Fibroblast of lung (primary cell): ENCODE results near the gene CECR2. TPM values are rescaled to one million over a fixed set of nuclear protein-coding genes. Genes with fewer than 3 reads are reported as not detected.

Experiments
- DNase-seq, 2 donors: peaks; one replicate each; pipeline versions ENCODE4 v3.0.0 to v3.0.0-alpha.2; 2010; ENCODE audit warnings: low read depth in 2 of 2
- H2AFZ ChIP-seq: 2 replicates; pipeline ENCODE4 v1.5.1; 2012; ENCODE audit warnings: low read length, control low read depth, inconsistent platforms
- H3K27ac ChIP-seq: 2 replicates; pipeline ENCODE4 v1.5.1; 2011; ENCODE audit warnings: low read length, control low read depth; ENCODE audit not compliant: insufficient read depth
- H3K27me3 ChIP-seq: 2 replicates; pipeline ENCODE4 v1.5.1; 2011; ENCODE audit warnings: mild to moderate bottlenecking, low read length; ENCODE audit not compliant: control insufficient read depth, insufficient read depth
- H3K36me3 ChIP-seq: 2 replicates; pipeline ENCODE4 v1.5.1; 2011; ENCODE audit warnings: low read length; ENCODE audit not compliant: control insufficient read depth, insufficient read depth
- H3K4me1 ChIP-seq: 2 replicates; pipeline ENCODE4 v1.5.1; 2011; ENCODE audit warnings: low read length; ENCODE audit not compliant: control insufficient read depth, insufficient read depth; ENCODE audit errors: extremely low read depth
- H3K4me2 ChIP-seq: 2 replicates; pipeline ENCODE4 v1.5.1; 2011; ENCODE audit warnings: low read length, control low read depth; ENCODE audit not compliant: insufficient read depth; ENCODE audit errors: extremely low read depth
- H3K4me3 ChIP-seq, 4 experiments: fragments of 200-600 bp in 1 of 4; sonication (generic) in 1 of 4; replicated peaks in 1 of 4; 2 replicates each; pipeline ENCODE4 v1.5.1; 2011 to 2016; ENCODE audit warnings: low read length in 4 of 4, low read depth in 3 of 4, mild to moderate bottlenecking in 3 of 4, control low read depth in 2 of 4, inconsistent platforms in 1 of 4, mixed read lengths in 1 of 4; ENCODE audit not compliant: insufficient read depth in 1 of 4; ENCODE audit errors: control extremely low read depth in 1 of 4
- H3K79me2 ChIP-seq: 2 replicates; pipeline ENCODE4 v1.5.1; 2012; ENCODE audit warnings: mild to moderate bottlenecking, low read length, inconsistent platforms; ENCODE audit not compliant: control insufficient read depth, insufficient read depth
- H3K9ac ChIP-seq: 2 replicates; pipeline ENCODE4 v1.5.1; 2011; ENCODE audit warnings: mild to moderate bottlenecking, low read length, control low read depth; ENCODE audit not compliant: insufficient read depth
- H3K9me3 ChIP-seq: 2 replicates; pipeline ENCODE4 v1.5.1; 2012; ENCODE audit warnings: low read depth, low read length; ENCODE audit not compliant: control insufficient read depth, insufficient read depth
- H4K20me1 ChIP-seq: 2 replicates; pipeline ENCODE4 v1.5.1; 2011; ENCODE audit warnings: low read length; ENCODE audit not compliant: control insufficient read depth, insufficient read depth; ENCODE audit errors: extremely low read depth
- EZH2 ChIP-seq: IDR thresholded peaks from 2 replicates; pipeline ENCODE4 v1.5.1; 2012; ENCODE audit warnings: low read length, control low read depth, mild to moderate bottlenecking; ENCODE audit errors: missing control alignments
- polyA plus RNA-seq, 2 donors: library from polyadenylated mRNA; depleted of rRNA in 1 of 2; stranded (reverse) in 1 of 2; unstranded in 1 of 2; fragments of >200 nt; gene quantifications; 2 replicates each; pipeline ENCODE4 v1.2.1, GENCODE V29; 2011 to 2012; ENCODE audit warnings: missing spikeins in 1 of 2
- total RNA-seq: library from RNA; depleted of rRNA; stranded (reverse); fragments of >200 nt; gene quantifications from 2 replicates; pipeline ENCODE4 v1.2.1, GENCODE V29; 2014
- TF ChIP-seq, protein P1 (sequence below), 2 donors: IDR thresholded peaks in 1 of 2; conservative IDR thresholded peaks in 1 of 2; 1 replicate in 1 of 2; 2 replicates in 1 of 2; pipeline ENCODE4 v1.5.1; 2011 to 2012; ENCODE audit warnings: low read length in 2 of 2, control low read depth in 1 of 2, inconsistent platforms in 1 of 2, low read depth in 1 of 2, mild to moderate bottlenecking in 1 of 2

The CECR2 gene
- total and polyA plus RNA-seq, 2 donors (not counting 1 experiment from before 2014, with no cell fraction given): under 0.01 to 0.09 TPM

DNA sequence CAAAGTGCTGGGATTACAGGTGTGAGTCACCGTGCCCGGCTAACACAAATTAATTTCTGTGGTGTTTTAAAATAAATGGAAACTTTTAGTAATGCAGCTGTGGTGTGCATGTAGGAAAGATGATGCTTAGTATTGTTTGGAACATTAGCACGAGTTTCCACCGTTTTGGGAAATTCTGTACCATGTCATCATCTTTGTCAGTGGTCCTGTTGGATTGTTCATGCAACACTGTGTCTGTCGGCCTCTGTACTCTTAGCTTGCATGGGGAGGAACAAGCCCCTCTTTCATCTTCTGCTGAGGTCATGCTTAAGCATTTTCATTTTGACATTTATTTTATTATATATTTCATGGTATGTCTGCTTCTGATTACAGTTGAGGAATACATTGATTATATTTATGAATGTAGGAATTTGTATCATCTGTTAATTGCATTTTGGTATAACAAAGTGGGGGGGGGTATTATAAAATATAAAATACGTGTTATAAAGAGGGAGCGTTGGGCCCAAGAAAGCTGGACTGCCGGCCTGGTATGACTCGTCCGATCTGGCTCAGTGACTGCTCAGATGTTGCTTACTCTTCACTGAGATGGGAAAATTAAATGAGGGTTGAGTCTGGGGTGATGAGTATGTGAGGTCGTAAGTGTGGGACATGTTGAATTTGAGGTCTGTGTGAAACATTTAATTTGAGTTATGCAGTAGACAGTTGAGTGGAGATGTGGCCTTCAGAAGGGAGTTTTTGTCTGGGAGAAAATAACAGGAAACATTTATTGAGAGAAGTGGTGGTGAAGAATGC is 28.7 kb downstream of the CECR2 start:
- H3K4me2 ChIP-seq: no peak overlapping the region

DNA sequence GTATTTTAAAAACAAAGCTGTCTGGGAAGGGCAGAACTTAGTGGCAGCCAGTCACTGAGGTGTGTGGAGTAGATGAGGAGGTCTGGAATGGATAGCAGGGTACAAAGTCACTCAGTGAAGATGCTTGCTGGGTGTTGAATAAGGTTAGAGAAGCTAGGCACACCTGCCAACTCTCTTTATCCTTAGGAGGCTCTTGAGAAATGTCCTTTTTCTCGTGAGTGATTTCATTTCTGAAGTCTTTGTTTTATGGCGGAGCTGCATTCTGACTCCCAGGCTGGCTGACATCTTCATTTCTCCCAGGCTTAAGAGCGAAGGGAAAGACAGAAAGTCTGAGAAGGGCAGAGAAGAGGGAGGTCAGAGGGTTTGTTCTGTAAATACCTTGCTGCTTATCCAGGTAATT is 31.0 kb downstream of the CECR2 start:
- no peaks in the 10 kb centered on the region for H3K36me3 ChIP-seq
- no peak overlapping the region for H3K4me3 ChIP-seq
- no peaks in the 10 kb centered on the region for H3K79me2 ChIP-seq
- H2AFZ ChIP-seq: no peak overlapping the region
- H3K27ac ChIP-seq: no peak overlapping the region
- no peaks in the 10 kb centered on the region for H3K4me1 ChIP-seq
- TF ChIP-seq EZH2: no peak
- TF ChIP-seq, protein P1, sequence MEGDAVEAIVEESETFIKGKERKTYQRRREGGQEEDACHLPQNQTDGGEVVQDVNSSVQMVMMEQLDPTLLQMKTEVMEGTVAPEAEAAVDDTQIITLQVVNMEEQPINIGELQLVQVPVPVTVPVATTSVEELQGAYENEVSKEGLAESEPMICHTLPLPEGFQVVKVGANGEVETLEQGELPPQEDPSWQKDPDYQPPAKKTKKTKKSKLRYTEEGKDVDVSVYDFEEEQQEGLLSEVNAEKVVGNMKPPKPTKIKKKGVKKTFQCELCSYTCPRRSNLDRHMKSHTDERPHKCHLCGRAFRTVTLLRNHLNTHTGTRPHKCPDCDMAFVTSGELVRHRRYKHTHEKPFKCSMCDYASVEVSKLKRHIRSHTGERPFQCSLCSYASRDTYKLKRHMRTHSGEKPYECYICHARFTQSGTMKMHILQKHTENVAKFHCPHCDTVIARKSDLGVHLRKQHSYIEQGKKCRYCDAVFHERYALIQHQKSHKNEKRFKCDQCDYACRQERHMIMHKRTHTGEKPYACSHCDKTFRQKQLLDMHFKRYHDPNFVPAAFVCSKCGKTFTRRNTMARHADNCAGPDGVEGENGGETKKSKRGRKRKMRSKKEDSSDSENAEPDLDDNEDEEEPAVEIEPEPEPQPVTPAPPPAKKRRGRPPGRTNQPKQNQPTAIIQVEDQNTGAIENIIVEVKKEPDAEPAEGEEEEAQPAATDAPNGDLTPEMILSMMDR (conservative IDR thresholded peaks at IDR 0.05 in 1 of 2, IDR thresholded peaks at IDR 0.05 in 1 of 2; ENCODE audit: low read depth in 1 of 2, low read length in 2 of 2): no peak
- DNase-seq: no peak
- no peaks in the 10 kb centered on the region for H3K27me3 ChIP-seq
- no peak overlapping the region for H3K9ac ChIP-seq
- no peak overlapping the region for H3K4me2 ChIP-seq
- H4K20me1 ChIP-seq: no peaks in the 10 kb centered on the region
- H3K9me3 ChIP-seq: no peaks in the 10 kb centered on the region

More for the DNA sequence above, 28.7 kb downstream of the CECR2 start:
- Histone ChIP-seq H3K4me1 (no peaks in the 10 kb centered on the region), H3K4me3 (no peak overlapping the region), H3K27me3 (no peaks in the 10 kb centered on the region), H3K27ac (no peak overlapping the region), H3K36me3 (no peaks in the 10 kb centered on the region), H4K20me1 (no peaks in the 10 kb centered on the region), H2AFZ (no peak overlapping the region), H3K9ac (no peak overlapping the region), H3K9me3 (no peaks in the 10 kb centered on the region), H3K79me2 (no peaks in the 10 kb centered on the region)
- TF ChIP-seq, protein P1 (conservative IDR thresholded peaks at IDR 0.05 in 1 of 2, IDR thresholded peaks at IDR 0.05 in 1 of 2; ENCODE audit: low read depth in 1 of 2, low read length in 2 of 2): no peak
- TF ChIP-seq EZH2: no peak
- no peak for DNase-seq

DNA sequence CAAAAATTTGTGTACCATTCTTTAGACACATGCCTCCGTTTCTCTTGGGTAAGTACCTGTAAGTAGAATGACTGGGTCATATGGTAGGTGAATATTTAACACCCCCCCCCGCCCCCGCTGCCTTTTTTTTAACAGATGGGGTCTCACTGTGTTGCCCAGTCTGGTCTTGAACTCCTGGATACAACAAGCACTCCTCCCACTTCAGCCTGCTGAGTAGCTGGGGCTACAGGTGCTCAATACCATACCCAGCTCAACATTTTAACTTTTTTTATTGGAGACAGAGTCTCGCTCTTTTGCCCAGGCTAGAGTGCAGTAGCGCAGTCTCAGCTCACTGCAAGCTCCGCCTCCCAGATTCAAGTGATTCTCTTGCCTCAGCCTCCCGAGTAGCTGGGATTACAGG is 32.5 kb downstream of the CECR2 start:
- H2AFZ ChIP-seq: no peak overlapping the region
- no peaks in the 10 kb centered on the region for H3K79me2 ChIP-seq
- TF ChIP-seq, protein P1 (conservative IDR thresholded peaks at IDR 0.05 in 1 of 2, IDR thresholded peaks at IDR 0.05 in 1 of 2; ENCODE audit: low read depth in 1 of 2, low read length in 2 of 2): no peak
- no peak for TF ChIP-seq EZH2
- H3K4me2 ChIP-seq: no peak overlapping the region
- H3K27ac ChIP-seq: no peak overlapping the region
- no peaks in the 10 kb centered on the region for H3K9me3 ChIP-seq
- DNase-seq: no peak
- no peaks in the 10 kb centered on the region for H3K27me3 ChIP-seq
- no peaks in the 10 kb centered on the region for H3K4me1 ChIP-seq
- no peaks in the 10 kb centered on the region for H3K36me3 ChIP-seq
- no peaks in the 10 kb centered on the region for H4K20me1 ChIP-seq
- H3K4me3 ChIP-seq: no peak overlapping the region
- H3K9ac ChIP-seq: no peak overlapping the region
